ENCODE results near the gene TCAIM.

Gene TCAIM

GRCh38 chr3:44330444-44330843 is 8.1 kb upstream of the TCAIM start:
- Histone ChIP-seq H3K27ac (ENCODE audit: extremely low read depth, low read depth, low read length) (no peak overlapping the region), H3K4me1 (ENCODE audit: control insufficient read depth, insufficient read depth, low read length) (no peaks in the 10 kb centered on the region), H3K4me3 (ENCODE audit: low read depth, low read length) (no peak overlapping the region), H3K9me3 (ENCODE audit: control insufficient read depth, insufficient read depth, low read depth, low read length) (no peaks in the 10 kb centered on the region), H3K36me3 (ENCODE audit: control insufficient read depth in 2 of 2, insufficient read depth in 1 of 2, low read length in 2 of 2) (no peaks in the 10 kb centered on the region)
- ChIA-PET POLR2A (no interaction called here), CTCF (no interaction called here)
- no peak for TF ChIP-seq GLIS1 (tag by site-specific recombination; IDR thresholded peaks at IDR 0.05)
- TF ChIP-seq ZFP41 (tag by site-specific recombination; IDR thresholded peaks at IDR 0.05; ENCODE audit: borderline replicate concordance): no peak

- Histone ChIP-seq H3K4me1 (ENCODE audit: control insufficient read depth, insufficient read depth, low read length) (no peaks in the 10 kb centered on the region), H3K9me3 (ENCODE audit: control insufficient read depth, insufficient read depth, low read depth, low read length) (no peaks in the 10 kb centered on the region), H3K27ac (ENCODE audit: extremely low read depth, low read depth, low read length) (no peak overlapping the region), H3K4me3 (ENCODE audit: low read depth, low read length) (no peak overlapping the region), H3K36me3 (ENCODE audit: control insufficient read depth in 2 of 2, insufficient read depth in 1 of 2, low read length in 2 of 2) (no peaks in the 10 kb centered on the region)
- TF ChIP-seq MEIS1 (CRISPR knock-in tag; IDR thresholded peaks at IDR 0.05; ENCODE audit: borderline replicate concordance) (no peak), SALL2 (tag by site-specific recombination; IDR thresholded peaks at IDR 0.05; ENCODE audit: borderline replicate concordance) (no peak)
- ChIA-PET CTCF (interaction anchor here (0.6 kb wide), 1 partner anchor 1101 kb away, joined by 4 read pairs; no protein-coding TSS in a partner anchor), POLR2A (no interaction called here)
Observed at GRCh38 chr3:44334326-44334725, 4.2 kb upstream of the TCAIM start.

GRCh38 chr3:44337248-44337785 is 1.2 kb upstream of the TCAIM start:
- Histone ChIP-seq H3K36me3 (ENCODE audit: control insufficient read depth in 2 of 2, insufficient read depth in 1 of 2, low read length in 2 of 2) (no peaks in the 10 kb centered on the region), H3K4me3 (ENCODE audit: low read depth, low read length) (no peak overlapping the region; the same call in 1 of the 2 replicates), H3K27ac (ENCODE audit: extremely low read depth, low read depth, low read length) (no peak overlapping the region), H3K9me3 (ENCODE audit: control insufficient read depth, insufficient read depth, low read depth, low read length) (no peaks in the 10 kb centered on the region), H3K4me1 (ENCODE audit: control insufficient read depth, insufficient read depth, low read length) (no peaks in the 10 kb centered on the region)
- POLR2A ChIA-PET: interaction anchor here (0.7 to 1.4 kb wide), 4 partner anchors 22 to 557 kb away, joined by 3 to 6 read pairs (median 3); no protein-coding TSS in a partner anchor
- CTCF ChIA-PET: interaction anchor here (1.0 kb wide), 1 partner anchor 14 kb away, joined by 3 read pairs; no protein-coding TSS in a partner anchor
- 0 out of 2 replicates have a peak, but pooled peaks have one; percentile 10 for TF ChIP-seq CTCF (tag by site-specific recombination; IDR thresholded peaks at IDR 0.05)
- TF ChIP-seq ZNF544 (tag by site-specific recombination; IDR thresholded peaks at IDR 0.05): no peak

GRCh38 chr3:44338828-44339127 is 212 bp downstream of the TCAIM start:
- H3K4me1 ChIP-seq (ENCODE audit: control insufficient read depth, insufficient read depth, low read length): no peaks in the 10 kb centered on the region
- no peaks in the 10 kb centered on the region for H3K36me3 ChIP-seq (ENCODE audit: control insufficient read depth in 2 of 2, insufficient read depth in 1 of 2, low read length in 2 of 2)
- CTCF ChIA-PET: interaction anchor here (0.7 kb wide), 2 partner anchors 510 to 519 kb away, joined by 3 to 4 read pairs; no protein-coding TSS in a partner anchor
- 0 out of 2 replicates have a peak, but pooled peaks have one; percentile 9 for TF ChIP-seq PBX3 (CRISPR knock-in tag; IDR thresholded peaks at IDR 0.05)
- TF ChIP-seq ZNF398 (tag by site-specific recombination; IDR thresholded peaks at IDR 0.05): peak; percentile 55; the same call in 1 of the 2 replicates
- TF ChIP-seq GLIS1 (tag by site-specific recombination; IDR thresholded peaks at IDR 0.05): 0 out of 2 replicates have a peak, but pooled peaks have one; percentile 14
- no peak for TF ChIP-seq ZNF16 (tag by site-specific recombination; IDR thresholded peaks at IDR 0.05; ENCODE audit: low read depth)
- peak; percentile 11; the same call in 1 of the 2 replicates for TF ChIP-seq TRIM28 (IDR thresholded peaks at IDR 0.05; ENCODE audit: borderline replicate concordance, low read length)
- H3K9me3 ChIP-seq (ENCODE audit: control insufficient read depth, insufficient read depth, low read depth, low read length): no peaks in the 10 kb centered on the region
- POLR2A ChIA-PET: interaction anchor here (0.9 to 1.4 kb wide), 7 partner anchors 15 to 289 kb away, joined by 3 to 6 read pairs (median 4); no protein-coding TSS in a partner anchor
- H3K4me3 ChIP-seq (ENCODE audit: low read depth, low read length): peak overlapping the region; percentile 63
- no peak overlapping the region; the same call in 1 of the 2 replicates for H3K27ac ChIP-seq (ENCODE audit: extremely low read depth, low read depth, low read length)

Data from HEK293 (cell line).